IPS-15b (cell line): ENCODE measurements around the gene SLC9B2.

ENCODE experiments used
- H3K27me3 ChIP-seq: one replicate; pipeline ENCODE4 v1.6.1; 2013; ENCODE audit warnings: low read length; ENCODE audit not compliant: control insufficient read depth, insufficient read depth
- H3K36me3 ChIP-seq: one replicate; pipeline ENCODE4 v1.6.1; 2013; ENCODE audit warnings: low read length; ENCODE audit not compliant: control insufficient read depth, insufficient read depth
- H3K4me1 ChIP-seq: one replicate; pipeline ENCODE4 v1.6.1; 2013; ENCODE audit warnings: mild to moderate bottlenecking, low read length; ENCODE audit not compliant: control insufficient read depth, insufficient read depth
- H3K4me3 ChIP-seq: one replicate; pipeline ENCODE4 v1.5.1; 2013; ENCODE audit warnings: low read depth, low read length
- H3K9ac ChIP-seq: one replicate; pipeline ENCODE4 v1.6.1; 2013; ENCODE audit warnings: low read depth, mild to moderate bottlenecking, low read length
- H3K9me3 ChIP-seq: one replicate; pipeline ENCODE4 v1.6.1; 2013; ENCODE audit warnings: mild to moderate bottlenecking, low read length; ENCODE audit not compliant: control insufficient read depth, insufficient read depth

Gene SLC9B2

GRCh38 chr4:103076747-103077347 is at the start of gene SLC9B2:
Gene SLC9B2, minus strand, starts transcription at chr4:103076761. Its CDS starts 9,211 bp downstream, at chr4:103067550.
- peaks cover 4% of the 10 kb centered on the region for H3K4me1 ChIP-seq
- no peaks in the 10 kb centered on the region for H3K9me3 ChIP-seq
- peak within 1 kb of the TSS; percentile 73 for H3K9ac ChIP-seq
- no peaks in the 10 kb centered on the region for H3K36me3 ChIP-seq
- H3K27me3 ChIP-seq = peaks cover 33% of the 10 kb centered on the region
- H3K4me3 ChIP-seq = peak within 1 kb of the TSS; percentile 61

GRCh38 chr4:103126126-103126525 is 49.6 kb upstream of the SLC9B2 start:
- Histone ChIP-seq H3K4me3 (no peak overlapping the region), H3K36me3 (no peaks in the 10 kb centered on the region), H3K4me1 (no peaks in the 10 kb centered on the region), H3K27me3 (no peaks in the 10 kb centered on the region), H3K9ac (no peak overlapping the region), H3K9me3 (no peaks in the 10 kb centered on the region)

GRCh38 chr4:103123114-103123513 is 46.6 kb upstream of the SLC9B2 start:
- H3K36me3 ChIP-seq = no peaks in the 10 kb centered on the region
- H3K9ac ChIP-seq = no peak overlapping the region

GRCh38 chr4:103118166-103118565 is 41.6 kb upstream of the SLC9B2 start:
- Histone ChIP-seq H3K9ac (no peak overlapping the region), H3K4me3 (no peak overlapping the region), H3K36me3 (no peaks in the 10 kb centered on the region), H3K4me1 (no peaks in the 10 kb centered on the region), H3K9me3 (no peaks in the 10 kb centered on the region), H3K27me3 (no peaks in the 10 kb centered on the region)

More at GRCh38 chr4:103123114-103123513, 46.6 kb upstream of the SLC9B2 start:
- Histone ChIP-seq H3K27me3 (no peaks in the 10 kb centered on the region), H3K9me3 (no peaks in the 10 kb centered on the region), H3K4me1 (no peaks in the 10 kb centered on the region), H3K4me3 (no peak overlapping the region)

GRCh38 chr4:103111598-103111997 is 35.0 kb upstream of the SLC9B2 start:
- Histone ChIP-seq H3K27me3 (no peaks in the 10 kb centered on the region), H3K4me1 (no peaks in the 10 kb centered on the region), H3K36me3 (no peaks in the 10 kb centered on the region), H3K9me3 (no peaks in the 10 kb centered on the region), H3K4me3 (no peak overlapping the region), H3K9ac (no peak overlapping the region)

GRCh38 chr4:103108542-103108941 is 32.0 kb upstream of the SLC9B2 start:
- Histone ChIP-seq H3K36me3 (no peaks in the 10 kb centered on the region), H3K4me3 (no peak overlapping the region), H3K9me3 (no peaks in the 10 kb centered on the region), H3K27me3 (no peaks in the 10 kb centered on the region), H3K9ac (no peak overlapping the region), H3K4me1 (no peaks in the 10 kb centered on the region)

GRCh38 chr4:103105558-103106356 is 29.2 kb upstream of the SLC9B2 start:
- H3K4me1 ChIP-seq = no peaks in the 10 kb centered on the region
- no peak overlapping the region for H3K9ac ChIP-seq
- H3K4me3 ChIP-seq = no peak overlapping the region
- H3K9me3 ChIP-seq = no peaks in the 10 kb centered on the region
- H3K27me3 ChIP-seq = no peaks in the 10 kb centered on the region
- no peaks in the 10 kb centered on the region for H3K36me3 ChIP-seq

- no peak overlapping the region for H3K4me3 ChIP-seq
- no peaks in the 10 kb centered on the region for H3K4me1 ChIP-seq
- H3K9ac ChIP-seq = no peak overlapping the region
- H3K27me3 ChIP-seq = no peaks in the 10 kb centered on the region
- H3K36me3 ChIP-seq = no peaks in the 10 kb centered on the region
- H3K9me3 ChIP-seq = no peaks in the 10 kb centered on the region
These were observed 28.3 kb upstream of the SLC9B2 start for GRCh38 chr4:103104886-103105285.

GRCh38 chr4:103100691-103101090 is 24.1 kb upstream of the SLC9B2 start:
- no peaks in the 10 kb centered on the region for H3K4me1 ChIP-seq
- no peak overlapping the region for H3K9ac ChIP-seq
- H3K4me3 ChIP-seq = no peak overlapping the region
- no peaks in the 10 kb centered on the region for H3K36me3 ChIP-seq
- H3K27me3 ChIP-seq = no peaks in the 10 kb centered on the region
- no peaks in the 10 kb centered on the region for H3K9me3 ChIP-seq

GRCh38 chr4:103099691-103100392 is 23.3 kb upstream of the SLC9B2 start, which contains the start of gene BDH2:
Gene BDH2, minus strand, starts transcription at chr4:103099834. Its CDS starts 3,580 bp downstream, at chr4:103096254.
- H3K36me3 ChIP-seq = no peaks in the 10 kb centered on the region
- H3K9me3 ChIP-seq = no peaks in the 10 kb centered on the region
- no peaks in the 10 kb centered on the region for H3K4me1 ChIP-seq
- no peaks in the 10 kb centered on the region for H3K27me3 ChIP-seq
- H3K9ac ChIP-seq = peak within 1 kb of the TSS; percentile 50
- peak within 1 kb of the TSS; percentile 63 for H3K4me3 ChIP-seq

- Histone ChIP-seq H3K4me1 (no peaks in the 10 kb centered on the region), H3K9ac (peak overlapping the region; percentile 50), H3K36me3 (no peaks in the 10 kb centered on the region), H3K4me3 (peak overlapping the region; percentile 63), H3K9me3 (no peaks in the 10 kb centered on the region), H3K27me3 (no peaks in the 10 kb centered on the region)
These were observed 22.3 kb upstream of the SLC9B2 start for GRCh38 chr4:103098756-103099440.
